NCI-H526 treated with DMSO at 0.1 percent for 48 hours (cell line): ENCODE results near the gene HS3ST5.

Experiments
- DNase-seq: peaks from one replicate; lab custom pipeline; 2025; lab: John Stamatoyannopoulos, UW

The HS3ST5 gene

DNA sequence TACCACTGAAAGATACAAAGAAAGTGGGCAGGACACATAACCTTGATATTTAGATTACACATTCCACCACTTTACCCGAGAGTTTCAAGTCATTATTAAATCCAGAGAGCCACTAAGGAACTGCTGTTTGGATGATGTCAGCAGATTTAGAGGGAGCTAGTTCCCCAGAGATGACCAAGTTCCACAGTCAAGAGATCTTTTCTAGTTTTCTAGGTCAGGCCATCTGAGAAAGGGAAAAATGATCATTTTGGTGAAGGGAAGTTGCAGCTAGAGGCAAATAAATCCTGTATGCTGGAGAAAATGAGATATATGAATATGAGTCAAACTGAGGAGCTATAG, 147.8 kb downstream of the HS3ST5 start:
- DNase-seq: no peak

DNA sequence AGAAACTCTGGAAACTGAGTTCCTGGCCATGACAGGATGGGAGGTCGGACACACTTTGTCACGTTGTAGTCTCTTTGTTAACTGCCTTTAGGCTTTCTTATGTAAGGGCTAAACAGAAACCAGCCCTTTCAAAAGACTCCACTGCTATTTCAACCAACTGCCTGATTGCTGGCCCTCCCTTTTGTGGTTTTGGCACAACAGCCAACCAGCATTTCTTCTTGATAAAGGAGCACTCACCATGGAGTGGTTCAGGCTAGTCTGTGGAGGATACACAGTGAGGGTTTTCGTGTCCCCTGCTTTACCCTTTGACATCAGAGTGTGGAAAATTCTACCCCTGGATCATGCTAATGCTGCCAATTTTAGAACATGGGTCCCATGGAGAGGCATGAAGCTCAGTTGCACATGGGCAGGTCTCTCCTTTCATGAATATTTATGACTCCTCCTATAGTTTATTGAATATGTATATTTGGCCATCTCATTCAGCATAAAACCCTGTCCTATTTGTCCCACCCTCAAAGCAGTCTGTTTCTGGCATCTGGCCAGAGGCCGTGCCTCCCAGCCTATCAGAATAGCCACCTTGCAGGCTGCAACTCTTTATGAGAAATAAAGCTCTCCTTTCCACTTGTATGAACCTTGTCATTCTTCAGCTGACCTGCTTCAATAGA, 148.3 kb downstream of the HS3ST5 start:
- no peak for DNase-seq

- DNase-seq: no peak
Measured at GRCh38 chr6:114187563-114187962, 155.3 kb downstream of the HS3ST5 start.

DNA sequence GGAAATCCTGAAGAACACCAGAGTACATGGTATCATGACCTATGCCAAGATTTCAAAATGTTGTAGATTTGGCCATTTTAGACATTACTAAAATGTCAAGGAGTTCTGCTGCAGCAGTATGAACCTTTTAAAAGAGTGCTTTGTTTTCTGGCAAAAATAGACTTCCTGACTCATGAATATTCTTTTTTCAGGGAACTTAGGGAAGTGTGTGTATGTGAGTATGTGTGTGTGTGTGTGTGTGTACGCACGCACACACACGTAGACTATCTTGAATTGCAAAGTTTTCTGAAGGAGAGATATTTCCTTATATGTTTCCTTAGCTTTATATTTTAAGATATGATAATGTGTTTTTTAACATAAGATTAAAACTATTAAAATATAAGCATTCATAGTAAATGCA, 161.2 kb downstream of the HS3ST5 start:
- DNase-seq: no peak

DNA sequence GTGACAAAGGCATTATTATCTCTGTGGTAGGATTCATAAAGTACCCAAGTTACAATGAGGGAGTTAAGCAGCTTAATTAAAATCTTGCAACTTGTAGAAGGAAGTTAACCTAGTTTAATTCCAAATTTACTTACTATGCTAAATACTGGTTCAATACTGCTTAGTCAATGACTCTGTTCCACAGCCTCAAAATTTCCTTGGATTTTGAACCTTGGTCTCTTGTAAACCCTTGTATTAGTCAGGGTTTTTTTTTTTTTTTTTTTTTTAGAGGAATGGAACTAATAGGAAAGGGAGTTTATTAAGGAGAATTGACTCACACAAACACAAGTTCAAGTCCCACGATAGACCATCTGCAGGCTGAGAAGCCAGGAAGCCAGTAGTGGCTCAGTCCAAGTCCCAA, 163.4 kb downstream of the HS3ST5 start:
- DNase-seq: no peak

- no peak for DNase-seq
Measured at GRCh38 chr6:114176726-114177125, 166.1 kb downstream of the HS3ST5 start.

DNA sequence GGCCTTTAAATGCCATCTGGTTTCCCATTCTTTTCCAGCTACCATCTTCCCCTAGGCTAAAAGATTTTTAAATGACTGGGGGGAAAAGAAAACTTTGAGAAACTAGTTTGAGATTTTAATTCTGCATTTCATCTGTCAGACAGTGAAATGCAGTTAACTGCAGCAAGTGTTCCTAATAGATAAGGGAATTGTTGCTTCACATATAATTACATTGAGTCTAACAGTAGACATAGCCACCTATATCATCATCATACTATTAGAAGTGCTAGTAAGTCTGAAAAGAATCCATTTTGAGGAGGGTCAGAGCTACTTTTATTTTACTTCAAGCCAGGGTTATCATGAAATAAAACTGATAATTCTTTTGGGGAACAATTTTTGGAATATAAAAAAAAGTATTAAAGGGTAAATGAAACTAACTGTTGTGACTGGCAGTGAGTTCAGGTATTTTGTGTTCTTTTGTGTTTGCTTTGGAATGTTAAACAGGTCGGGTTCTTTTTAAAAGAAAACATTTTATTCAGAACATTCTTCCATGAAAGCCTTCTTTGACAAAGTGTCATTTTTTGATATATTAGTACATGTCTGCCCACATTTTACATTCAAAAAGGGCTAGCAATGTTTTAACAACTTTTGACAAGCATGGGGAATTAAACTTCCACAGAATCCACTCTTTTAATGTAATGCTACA, 170.1 kb downstream of the HS3ST5 start:
- DNase-seq: no peak

DNA sequence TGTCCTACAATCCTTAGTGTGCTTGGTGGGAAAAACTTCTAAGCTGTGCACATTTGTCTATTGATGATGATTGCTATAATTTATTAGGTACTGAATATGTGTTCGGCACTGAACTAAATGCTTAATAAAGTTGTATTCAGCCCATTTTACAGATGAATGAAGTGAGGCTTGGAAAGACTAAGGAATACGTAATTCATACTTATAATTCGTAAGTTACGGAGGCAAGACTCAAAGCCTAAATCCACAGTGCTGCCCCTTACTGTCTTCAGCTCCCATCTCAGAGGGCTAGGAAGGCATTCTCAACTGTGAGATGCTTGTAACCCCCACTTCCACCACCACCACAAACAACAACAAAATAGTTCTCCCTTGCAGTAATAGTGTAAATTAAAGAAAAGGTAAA, 171.3 kb downstream of the HS3ST5 start:
- no peak for DNase-seq

- no peak for DNase-seq
Measured at GRCh38 chr6:114170958-114171387, 171.8 kb downstream of the HS3ST5 start.

DNA sequence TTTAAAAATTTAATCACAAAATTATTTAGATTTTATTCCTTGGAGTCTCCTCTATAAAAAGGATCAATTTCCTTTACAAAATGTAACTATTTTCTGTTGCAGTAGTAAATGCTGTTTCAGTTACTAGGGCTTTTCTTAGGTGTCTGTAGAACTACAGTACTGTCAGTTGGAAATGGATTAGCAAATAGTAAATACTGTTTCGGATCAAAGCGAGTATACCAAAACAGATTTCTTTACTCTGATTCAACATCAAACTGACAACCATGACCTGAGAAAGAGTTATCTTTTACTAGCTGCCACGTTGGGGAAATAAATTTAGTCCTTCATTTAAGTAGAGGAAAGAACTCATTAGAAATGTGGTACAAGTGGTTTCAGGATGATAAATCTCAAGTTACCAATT, 172.5 kb downstream of the HS3ST5 start:
- DNase-seq: no peak

GRCh38 chr6:114169763-114170162, 173.1 kb downstream of the HS3ST5 start:
- DNase-seq: no peak

- no peak for DNase-seq
Measured at GRCh38 chr6:114167583-114168576, 174.9 kb downstream of the HS3ST5 start.

DNA sequence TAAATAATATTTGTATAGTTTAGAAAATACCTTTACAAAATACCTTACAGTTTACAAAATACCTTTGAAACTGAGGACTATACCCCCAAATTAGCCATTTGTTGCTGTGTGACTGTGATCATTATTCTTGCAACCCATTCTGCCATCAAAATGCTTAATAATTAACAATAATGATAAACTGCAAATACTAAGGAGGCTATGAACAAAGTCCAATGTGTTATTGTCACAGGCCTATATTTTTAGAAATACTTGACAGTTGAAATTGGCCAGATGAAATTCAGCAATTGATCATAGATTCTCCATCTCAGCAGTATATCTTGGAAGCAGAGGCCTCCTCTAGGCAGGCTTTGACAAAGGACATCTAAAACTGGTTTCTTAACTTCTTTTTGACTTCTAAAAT, 178.6 kb downstream of the HS3ST5 start:
- no peak for DNase-seq

DNA sequence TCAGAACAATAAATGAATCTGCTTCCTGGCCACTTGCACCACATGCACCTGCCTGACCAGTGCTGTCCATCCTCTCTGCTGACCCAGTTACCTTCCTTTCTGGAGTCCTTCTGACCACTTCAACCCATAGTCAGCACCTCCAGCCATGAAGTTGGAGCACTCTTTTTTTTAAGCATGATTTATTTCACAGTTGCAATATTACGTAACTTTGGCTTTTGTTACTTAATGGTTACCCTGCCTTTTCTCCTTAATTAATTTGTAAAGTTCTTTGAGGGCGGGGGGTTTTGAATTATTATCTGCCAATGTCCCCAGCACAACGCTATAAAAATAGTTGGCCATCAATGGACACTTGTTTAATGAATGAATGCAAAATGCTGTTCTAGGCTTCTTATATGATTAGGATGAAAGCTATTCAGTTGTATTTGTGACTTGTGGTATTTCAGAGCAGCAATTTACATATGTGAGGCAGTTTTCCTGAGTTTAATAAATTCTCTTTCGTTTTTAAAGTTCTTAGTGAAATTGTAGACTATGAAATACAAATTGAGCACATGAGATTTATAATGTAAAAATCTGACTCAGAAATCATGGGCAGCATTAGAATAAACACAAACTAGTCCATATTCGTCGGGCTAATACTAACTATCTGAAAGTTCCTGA, 180.0 kb downstream of the HS3ST5 start:
- no peak for DNase-seq

GRCh38 chr6:114160881-114161280, 181.9 kb downstream of the HS3ST5 start:
- DNase-seq: no peak

DNA sequence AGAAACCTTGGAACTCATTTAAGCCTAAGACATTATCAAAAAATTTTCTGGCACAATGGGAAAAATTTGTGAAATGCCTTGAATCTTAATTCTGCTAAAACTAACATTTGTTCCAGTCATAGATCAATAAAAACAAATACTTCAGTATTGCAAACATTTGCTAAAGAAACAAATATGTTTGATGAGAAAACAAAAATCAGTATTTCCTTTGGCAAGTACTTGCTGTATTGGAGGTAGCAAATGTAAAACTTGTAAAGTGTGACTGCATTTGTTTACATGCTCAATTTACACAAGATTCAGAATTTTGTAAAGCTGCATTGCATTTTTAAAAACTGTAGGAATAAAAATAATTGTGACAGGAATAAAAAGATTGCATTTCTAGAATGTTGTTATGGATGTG, 183.1 kb downstream of the HS3ST5 start:
- DNase-seq: no peak

GRCh38 chr6:114158838-114159694, 183.8 kb downstream of the HS3ST5 start:
- no peak for DNase-seq

GRCh38 chr6:114158411-114158810, 184.4 kb downstream of the HS3ST5 start:
- DNase-seq: no peak

- DNase-seq: no peak
Measured at GRCh38 chr6:114157848-114158247, 185.0 kb downstream of the HS3ST5 start.

DNA sequence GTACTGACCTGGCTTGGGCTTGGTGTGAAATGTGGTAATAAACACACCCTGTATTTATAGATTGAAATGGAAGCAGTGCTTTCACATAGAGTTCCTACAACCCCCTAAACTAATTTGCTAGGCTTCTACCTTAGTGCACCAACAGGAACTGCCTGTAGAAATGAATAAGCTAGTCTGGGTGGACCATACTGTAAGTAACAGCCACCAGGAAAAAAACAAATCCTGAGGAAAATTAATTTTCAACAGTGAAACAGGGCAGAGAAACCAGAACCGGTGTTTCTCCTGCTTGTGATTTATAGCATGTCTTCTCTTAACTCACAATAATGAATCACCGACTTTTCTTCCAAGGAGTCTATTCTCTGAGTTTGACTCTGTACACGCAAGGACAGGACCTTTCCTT, 187.1 kb downstream of the HS3ST5 start:
- no peak for DNase-seq

- no peak for DNase-seq
Measured at GRCh38 chr6:114154812-114155211, 188.0 kb downstream of the HS3ST5 start.
